Spleen (tissue), 11 donors: ENCODE data around the gene SLC5A7. TPM values are rescaled to one million over a fixed set of nuclear protein-coding genes. Genes with fewer than 3 reads are reported as not detected.

Experiments used
- DNase-seq: peaks from one replicate; pipeline ENCODE4 v3.0.0-alpha.2; 2020
- H3K27ac ChIP-seq, 8 donors: fragments of 200-600 bp; sonication (generic) in 7 of 8; 1 replicate in 4 of 8; 2 replicates in 4 of 8; pipeline versions ENCODE4 v1.5.0 to v1.8.0; 2016 to 2021; ENCODE audit warnings: inconsistent platforms in 4 of 8, mild to moderate bottlenecking in 4 of 8, moderate library complexity in 1 of 8
- H3K27me3 ChIP-seq, 7 donors: fragments of 200-600 bp; sonication (generic) in 6 of 7; replicated peaks in 1 of 7; 1 replicate in 4 of 7; 2 replicates in 3 of 7; pipeline versions ENCODE4 v1.5.0 to v1.8.0; 2016 to 2021; ENCODE audit warnings: inconsistent platforms in 3 of 7, mild to moderate bottlenecking in 1 of 7
- H3K36me3 ChIP-seq, 6 donors: fragments of 200-600 bp; sonication (generic) in 5 of 6; 1 replicate in 4 of 6; 2 replicates in 2 of 6; pipeline versions ENCODE4 v1.5.0 to v1.8.0; 2016 to 2021; ENCODE audit warnings: inconsistent platforms in 2 of 6
- H3K4me1 ChIP-seq, 6 donors: fragments of 200-600 bp; sonication (generic) in 5 of 6; 1 replicate in 3 of 6; 2 replicates in 3 of 6; pipeline versions ENCODE4 v1.5.0 to v1.8.0; 2016 to 2021; ENCODE audit warnings: inconsistent platforms in 3 of 6
- H3K4me3 ChIP-seq, 8 donors: fragments of 200-600 bp; sonication (generic) in 7 of 8; 1 replicate in 4 of 8; 2 replicates in 4 of 8; pipeline versions ENCODE4 v1.5.0 to v1.8.0; 2016 to 2021; ENCODE audit warnings: inconsistent platforms in 4 of 8, mild to moderate bottlenecking in 4 of 8, moderate library complexity in 2 of 8
- H3K9me3 ChIP-seq, 8 donors: fragments of 200-600 bp; sonication (generic) in 7 of 8; 1 replicate in 4 of 8; 2 replicates in 4 of 8; pipeline versions ENCODE4 v1.5.0 to v1.8.0; 2016 to 2021; ENCODE audit warnings: inconsistent platforms in 4 of 8
- CTCF ChIP-seq, 11 experiments: fragments of 200-600 bp in 7 of 11; fragments of 450-650 bp in 4 of 11; sonication (generic) in 4 of 11; IDR thresholded peaks in 8 of 11; conservative IDR thresholded peaks in 3 of 11; 1 replicate in 7 of 11; 2 replicates in 4 of 11; pipeline versions ENCODE4 v1.4.0 to v1.8.0; 2016 to 2021; ENCODE audit warnings: antibody characterized with exemption in 11 of 11, inconsistent platforms in 4 of 11, mild to moderate bottlenecking in 1 of 11
- POLR2A ChIP-seq, 3 donors: fragments of 450-650 bp; IDR thresholded peaks; one replicate each; pipeline ENCODE4 v1.5.1; 2017; ENCODE audit warnings: antibody characterized with exemption in 3 of 3, mild to moderate bottlenecking in 1 of 3
- POLR2AphosphoS5 ChIP-seq, 3 donors: sonication (generic); formaldehyde crosslinking; IDR thresholded peaks; one replicate each; pipeline ENCODE4 v1.5.1; 2017; ENCODE audit warnings: antibody characterized with exemption in 3 of 3
- WGBS, 5 donors: extraction: QIAGEN DNeasy Blood & Tissue Kit in 3 of 5; methylation state at CpG; one replicate each; pipeline versions ENCODE4 v1.1.5 to v1.1.7; 2013 to 2018; 5-methylcytosine and 5-hydroxymethylcytosine counted together
- intact Hi-C: fragments of 100-400 bp; cut with DNase I; formaldehyde crosslinking; loops from one replicate; pipeline ENCODE4 v1.15.0; 2023; ENCODE audit warnings: low total_unique reads
- polyA plus RNA-seq, 3 donors: library from polyadenylated mRNA; stranded (reverse); fragments of 200-250 nt; gene quantifications; one replicate each; pipeline ENCODE4 v1.2.1, GENCODE V29; 2013
- total RNA-seq, 7 donors: library from RNA; depleted of rRNA in 3 of 7; stranded (reverse); fragments of >200 nt in 3 of 7; fragmentation: NEBNext Ultra II Directional in 4 of 7; extraction: Animal tissue kit (Norgen Biotek cat#: 25700) in 4 of 7; gene quantifications; one replicate each; pipeline versions ENCODE4 v1.1.0 to v1.2.1, GENCODE V29; 2016 to 2021
- donor health status: healthy with polysubstance abuse.
- donor health status: DM: no; HTN: no; CAD: no; lungs with moderate emphysema.
- donor health status: DM: no; HTN: no; CAD: no.
- donor health status: Bipolar disorder and iron deficiency.
- donor health status: healthy.
- donor health status: DM: no; HTN: no; CAD: no.
- donor health status: DM: yes; HTN: yes; CAD: no.

Gene SLC5A7
- total and polyA plus RNA-seq, 10 donors: 0.02 TPM; not detected in 9

GRCh38 chr2:108061439-108062042 lies 75.2 kb downstream of the SLC5A7 start:
- Histone ChIP-seq H3K4me1 (no peaks in the 10 kb centered on the region), H3K36me3 (no peaks in the 10 kb centered on the region), H3K27ac (no peak overlapping the region), H3K4me3 (no peak overlapping the region), H3K9me3 (no peaks in the 10 kb centered on the region), H3K27me3 (peaks cover 0 to 5% (median 0%) of the 10 kb centered on the region in 7 donors)
- 69 to 87% (median 78%) methylated on average over 4 of the region's 4 CpGs for WGBS, 5 donors
- intact Hi-C loops: no loop called here
- DNase-seq: no peak
- TF ChIP-seq CTCF (IDR thresholded peaks at IDR 0.05 in 8 of 11, conservative IDR thresholded peaks at IDR 0.05 in 3 of 11) (no peak), POLR2AphosphoS5 (IDR thresholded peaks at IDR 0.05) (no peak), POLR2A (IDR thresholded peaks at IDR 0.05) (no peak)

Other genes with a start within 250 kb of the SLC5A7 start
- gene RGPD4, start 159.6 kb upstream of the SLC5A7 start, total RNA-seq: under 1 TPM in 2 of 7 donors, not detected in 5; 0.13 to 0.14 TPM
- gene RGPD4, start 159.6 kb upstream of the SLC5A7 start, polyA plus RNA-seq: not detected